ENCODE results near the gene F8A3.
"Not testable (repeated sequence)": the region's sequence is repeated elsewhere in the genome, so short reads cannot be mapped to it uniquely, and the experiment has no call there.

DNA sequence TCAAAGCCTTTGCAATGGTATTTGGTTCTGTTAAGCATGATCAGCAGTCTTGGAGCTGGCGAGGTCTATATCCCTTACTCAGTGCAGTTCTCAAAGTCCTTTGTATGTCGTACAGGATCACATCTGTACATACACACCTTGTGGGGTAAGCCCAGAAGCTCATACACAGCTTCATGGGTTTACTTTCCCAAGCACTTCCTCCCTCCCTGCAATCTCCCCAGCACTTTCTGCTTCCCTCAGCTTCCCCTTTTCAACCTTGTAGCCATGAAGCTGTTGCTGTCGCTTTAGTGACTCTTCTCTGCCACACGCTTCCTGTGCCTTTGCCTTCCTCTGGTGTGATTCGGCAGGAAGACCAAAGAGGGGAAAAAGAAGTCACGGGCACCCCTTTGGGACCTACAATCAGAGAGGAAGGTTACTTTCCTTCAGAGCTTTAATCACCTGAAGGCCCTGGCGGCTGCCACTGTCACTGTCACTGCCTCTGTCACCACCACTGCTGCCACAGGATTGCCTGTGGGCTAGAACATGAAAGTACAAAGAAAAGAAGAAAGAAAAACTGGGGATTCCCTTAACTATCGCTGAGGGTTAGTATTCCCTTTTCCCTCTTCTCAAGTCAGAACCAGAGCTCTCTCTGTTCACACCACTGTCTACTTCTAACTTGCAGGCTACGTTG lies 8.0 kb upstream of the F8A3 start:
- not testable (repeated sequence) for TF ChIP-seq EZH2 (IDR thresholded peaks at IDR 0.05); POLR2AphosphoS5 (IDR thresholded peaks at IDR 0.05; ENCODE audit: borderline replicate concordance, low read depth, low read length); FOXP2 (optimal IDR thresholded peaks at IDR 0.05; ENCODE audit: control extremely low read depth, extremely low read length, insufficient read depth)

Measured in SK-N-MC (cell line).